ENCODE measurements around the gene PAPLN. TPM values are rescaled to one million over a fixed set of nuclear protein-coding genes. Genes with fewer than 3 reads are reported as not detected.
"Not testable (repeated sequence)": the region's sequence is repeated elsewhere in the genome, so short reads cannot be mapped to it uniquely, and the experiment has no call there.

PAPLN gene
- total and polyA plus RNA-seq, 4 experiments from 2014 or later = 0.11 to 0.50 (median 0.25) TPM

- Mint-ChIP-seq H3K27ac (peak overlapping the region in 1 of 7 donors; percentile 29), H3K9me3 (no peaks in the 10 kb centered on the region), H3K36me3 (peaks cover 22 to 35% of the 10 kb centered on the region in 2 donors), H3K4me1 (peaks cover 0 to 7% (median 3%) of the 10 kb centered on the region in 4 donors), H3K4me3 (no peak overlapping the region), H3K27me3 (no peaks in the 10 kb centered on the region)
- no peaks in the 10 kb centered on the region for H3K27me3 ChIP-seq (ENCODE audit: insufficient read depth, low read length)
- no peak overlapping the region for H3K4me3 ChIP-seq (ENCODE audit: low read length in 2 of 2)
- POLR2A ChIA-PET (ENCODE audit: partially characterized antibody) = interaction anchor here (1.5 kb wide), 1 partner anchor 177 kb away, joined by 7 read pairs; no protein-coding TSS in a partner anchor
- CTCF ChIA-PET (ENCODE audit: partially characterized antibody) = interaction anchor here (0.8 to 5.9 kb wide), 24 partner anchors 9 to 338 kb away, joined by 3 to 147 read pairs (median 4); partner anchors contain the start of gene ACOT2
- intact Hi-C loops (cut with micrococcal nuclease) = no loop called here
- no peak overlapping the region for H3K27ac ChIP-seq (ENCODE audit: low read depth, low read length)
- H3K9me3 ChIP-seq (ENCODE audit: control insufficient read depth in 1 of 2, low read length in 2 of 2) = no peaks in the 10 kb centered on the region
- DNase-seq = peak in 4 of 5 donors; percentile 30 to 46 (median 39)
- H3K4me1 ChIP-seq (ENCODE audit: insufficient read depth, low read length) = peaks cover 1% of the 10 kb centered on the region
- H3K36me3 ChIP-seq (ENCODE audit: insufficient read depth, low read length) = peaks cover 10% of the 10 kb centered on the region
These were observed 58.0 kb downstream of the PAPLN start for GRCh38 chr14:73295198-73295796.

- Mint-ChIP-seq H3K27me3 (no peaks in the 10 kb centered on the region), H3K36me3 (peaks cover 5 to 21% of the 10 kb centered on the region in 2 donors), H3K27ac (no peak overlapping the region), H3K9me3 (no peaks in the 10 kb centered on the region), H3K4me3 (no peak overlapping the region), H3K4me1 (peaks cover 0 to 5% (median 3%) of the 10 kb centered on the region in 4 donors)
- no peak for DNase-seq
- no peaks in the 10 kb centered on the region for H3K9me3 ChIP-seq (ENCODE audit: control insufficient read depth in 1 of 2, low read length in 2 of 2)
- H3K27me3 ChIP-seq (ENCODE audit: insufficient read depth, low read length) = no peaks in the 10 kb centered on the region
- ChIA-PET CTCF (ENCODE audit: partially characterized antibody) (interaction anchor here (3.0 kb wide), 1 partner anchor 10 kb away, joined by 19 read pairs; no protein-coding TSS in a partner anchor), POLR2A (ENCODE audit: partially characterized antibody) (no interaction called here)
- H3K27ac ChIP-seq (ENCODE audit: low read depth, low read length) = no peak overlapping the region
- intact Hi-C loops (cut with micrococcal nuclease) = no loop called here
- no peak overlapping the region for H3K4me3 ChIP-seq (ENCODE audit: low read length in 2 of 2)
- no peaks in the 10 kb centered on the region for H3K4me1 ChIP-seq (ENCODE audit: insufficient read depth, low read length)
- H3K36me3 ChIP-seq (ENCODE audit: insufficient read depth, low read length) = no peaks in the 10 kb centered on the region
These were observed 68.2 kb downstream of the PAPLN start for GRCh38 chr14:73305499-73305898.

- Mint-ChIP-seq H3K27me3 (no peaks in the 10 kb centered on the region), H3K4me3 (peak overlapping the region in 3 of 8 donors; percentile 35 to 48 (median 44)), H3K36me3 (peaks cover 3 to 21% of the 10 kb centered on the region in 2 donors), H3K9me3 (no peaks in the 10 kb centered on the region), H3K27ac (no peak overlapping the region), H3K4me1 (peaks cover 5 to 10% (median 7%) of the 10 kb centered on the region in 4 donors)
- no peak for DNase-seq
- H3K27me3 ChIP-seq (ENCODE audit: insufficient read depth, low read length) = no peaks in the 10 kb centered on the region
- H3K4me3 ChIP-seq (ENCODE audit: low read length in 2 of 2) = no peak overlapping the region
- no peaks in the 10 kb centered on the region for H3K36me3 ChIP-seq (ENCODE audit: insufficient read depth, low read length)
- CTCF ChIA-PET (ENCODE audit: partially characterized antibody) = interaction anchor here (0.8 to 1.3 kb wide), 2 partner anchors 11 to 12 kb away, joined by 3 to 6 read pairs; no protein-coding TSS in a partner anchor
- H3K27ac ChIP-seq (ENCODE audit: low read depth, low read length) = no peak overlapping the region
- H3K4me1 ChIP-seq (ENCODE audit: insufficient read depth, low read length) = peaks cover 6% of the 10 kb centered on the region
- intact Hi-C loops (cut with micrococcal nuclease) = no loop called here
- POLR2A ChIA-PET (ENCODE audit: partially characterized antibody) = no interaction called here
- no peaks in the 10 kb centered on the region for H3K9me3 ChIP-seq (ENCODE audit: control insufficient read depth in 1 of 2, low read length in 2 of 2)
These were observed 70.0 kb downstream of the PAPLN start for GRCh38 chr14:73307261-73307660.

GRCh38 chr14:73309207-73309606 lies 71.9 kb downstream of the PAPLN start:
- H3K4me3 Mint-ChIP-seq; H3K4me1 ChIP-seq (ENCODE audit: insufficient read depth, low read length); H3K9me3 ChIP-seq (ENCODE audit: control insufficient read depth in 1 of 2, low read length in 2 of 2); H3K36me3 ChIP-seq (ENCODE audit: insufficient read depth, low read length); H3K27ac Mint-ChIP-seq; CTCF ChIA-PET (ENCODE audit: partially characterized antibody); H3K27ac ChIP-seq (ENCODE audit: low read depth, low read length); H3K27me3 Mint-ChIP-seq; POLR2A ChIA-PET (ENCODE audit: partially characterized antibody); H3K4me3 ChIP-seq (ENCODE audit: low read length in 2 of 2); H3K27me3 ChIP-seq (ENCODE audit: insufficient read depth, low read length); H3K9me3 Mint-ChIP-seq; intact Hi-C loops (cut with micrococcal nuclease); DNase-seq: not testable (repeated sequence)
- peaks cover 3 to 21% of the 10 kb centered on the region in 2 donors for H3K36me3 Mint-ChIP-seq
- H3K4me1 Mint-ChIP-seq = peaks cover 5 to 10% (median 6%) of the 10 kb centered on the region in 4 donors

GRCh38 chr14:73311708-73312030 lies 74.4 kb downstream of the PAPLN start:
- Histone ChIP-seq H3K36me3 (ENCODE audit: insufficient read depth, low read length) (no peaks in the 10 kb centered on the region), H3K27me3 (ENCODE audit: insufficient read depth, low read length) (no peaks in the 10 kb centered on the region), H3K9me3 (ENCODE audit: control insufficient read depth in 1 of 2, low read length in 2 of 2) (no peaks in the 10 kb centered on the region), H3K27ac (ENCODE audit: low read depth, low read length) (no peak overlapping the region), H3K4me1 (ENCODE audit: insufficient read depth, low read length) (peaks cover 8% of the 10 kb centered on the region), H3K4me3 (ENCODE audit: low read length in 2 of 2) (no peak overlapping the region)
- intact Hi-C loops (cut with micrococcal nuclease) = no loop called here
- Mint-ChIP-seq H3K27me3 (no peaks in the 10 kb centered on the region), H3K36me3 (peaks cover 0 to 22% of the 10 kb centered on the region in 2 donors), H3K27ac (peak overlapping the region in 2 of 7 donors; percentile 1 to 19), H3K4me1 (peaks cover 5 to 8% (median 6%) of the 10 kb centered on the region in 4 donors), H3K4me3 (peak overlapping the region in 3 of 8 donors; percentile 5 to 26 (median 21)), H3K9me3 (no peaks in the 10 kb centered on the region)
- ChIA-PET CTCF (ENCODE audit: partially characterized antibody) (no interaction called here), POLR2A (ENCODE audit: partially characterized antibody) (no interaction called here)
- no peak for DNase-seq

- Histone ChIP-seq H3K4me3 (ENCODE audit: low read length in 2 of 2) (no peak overlapping the region), H3K27me3 (ENCODE audit: insufficient read depth, low read length) (no peaks in the 10 kb centered on the region), H3K27ac (ENCODE audit: low read depth, low read length) (no peak overlapping the region), H3K9me3 (ENCODE audit: control insufficient read depth in 1 of 2, low read length in 2 of 2) (no peaks in the 10 kb centered on the region), H3K4me1 (ENCODE audit: insufficient read depth, low read length) (peaks cover 8% of the 10 kb centered on the region), H3K36me3 (ENCODE audit: insufficient read depth, low read length) (no peaks in the 10 kb centered on the region)
- ChIA-PET POLR2A (ENCODE audit: partially characterized antibody) (no interaction called here), CTCF (ENCODE audit: partially characterized antibody) (no interaction called here)
- no peak for DNase-seq
- no peak overlapping the region for H3K4me3 Mint-ChIP-seq
- H3K27ac Mint-ChIP-seq = peak overlapping the region in 1 of 7 donors; percentile 57
- no peaks in the 10 kb centered on the region for H3K9me3 Mint-ChIP-seq
- no peaks in the 10 kb centered on the region for H3K27me3 Mint-ChIP-seq
- H3K36me3 Mint-ChIP-seq = peaks cover 0 to 18% of the 10 kb centered on the region in 2 donors
- peaks cover 3 to 7% (median 5%) of the 10 kb centered on the region in 4 donors for H3K4me1 Mint-ChIP-seq
- intact Hi-C loops (cut with micrococcal nuclease) = no loop called here
These were observed 75.4 kb downstream of the PAPLN start for GRCh38 chr14:73312687-73313086.

GRCh38 chr14:73313151-73313550 lies 75.8 kb downstream of the PAPLN start:
- POLR2A ChIA-PET (ENCODE audit: partially characterized antibody) = no interaction called here
- no peak overlapping the region for H3K4me3 ChIP-seq (ENCODE audit: low read length in 2 of 2)
- peaks cover 0 to 15% of the 10 kb centered on the region in 2 donors for H3K36me3 Mint-ChIP-seq
- no peak for DNase-seq
- H3K27ac Mint-ChIP-seq = peak overlapping the region in 3 of 7 donors; percentile 48 to 68 (median 57)
- peaks cover 3 to 7% (median 6%) of the 10 kb centered on the region in 4 donors for H3K4me1 Mint-ChIP-seq
- H3K9me3 ChIP-seq (ENCODE audit: control insufficient read depth in 1 of 2, low read length in 2 of 2) = no peaks in the 10 kb centered on the region
- H3K4me1 ChIP-seq (ENCODE audit: insufficient read depth, low read length) = peaks cover 8% of the 10 kb centered on the region
- H3K27me3 ChIP-seq (ENCODE audit: insufficient read depth, low read length) = no peaks in the 10 kb centered on the region
- no peak overlapping the region for H3K27ac ChIP-seq (ENCODE audit: low read depth, low read length)
- no peaks in the 10 kb centered on the region for H3K36me3 ChIP-seq (ENCODE audit: insufficient read depth, low read length)
- no peak overlapping the region for H3K4me3 Mint-ChIP-seq
- no peaks in the 10 kb centered on the region for H3K9me3 Mint-ChIP-seq
- H3K27me3 Mint-ChIP-seq = no peaks in the 10 kb centered on the region
- CTCF ChIA-PET (ENCODE audit: partially characterized antibody) = no interaction called here
- intact Hi-C loops (cut with micrococcal nuclease) = no loop called here
